ENCODE data around the gene CAB39. TPM values are rescaled to one million over a fixed set of nuclear protein-coding genes. Genes with fewer than 3 reads are reported as not detected.

Gene CAB39
- total RNA-seq, 2 donors from 2014 or later: 32.3 to 34.5 TPM

DNA sequence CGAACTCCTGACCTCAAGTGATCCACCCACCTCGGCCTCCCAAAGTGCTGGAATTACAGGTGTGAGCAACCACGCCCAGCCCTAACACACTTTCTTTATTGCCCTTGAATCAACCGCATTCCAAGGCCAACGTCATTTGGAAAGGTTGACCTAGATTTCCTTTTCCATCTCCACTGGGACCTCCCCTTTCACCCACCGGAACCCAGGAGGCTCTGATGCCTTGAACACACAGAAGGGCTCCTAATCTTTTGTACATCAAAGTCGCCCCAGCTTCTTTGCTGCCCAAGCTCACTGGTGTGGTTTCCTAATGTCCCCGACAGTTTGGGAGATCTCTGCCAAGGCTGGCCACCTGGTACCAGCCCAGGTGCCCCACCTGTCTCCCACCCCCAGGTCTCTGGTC lies 46.2 kb upstream of the CAB39 start:
- H3K36me3 ChIP-seq (replicated peaks in 1 of 2; ENCODE audit: insufficient read depth in 1 of 2, low read depth in 2 of 2): no peaks in the 10 kb centered on the region
- H3K4me1 ChIP-seq: no peaks in the 10 kb centered on the region
- TF ChIP-seq, protein P1, sequence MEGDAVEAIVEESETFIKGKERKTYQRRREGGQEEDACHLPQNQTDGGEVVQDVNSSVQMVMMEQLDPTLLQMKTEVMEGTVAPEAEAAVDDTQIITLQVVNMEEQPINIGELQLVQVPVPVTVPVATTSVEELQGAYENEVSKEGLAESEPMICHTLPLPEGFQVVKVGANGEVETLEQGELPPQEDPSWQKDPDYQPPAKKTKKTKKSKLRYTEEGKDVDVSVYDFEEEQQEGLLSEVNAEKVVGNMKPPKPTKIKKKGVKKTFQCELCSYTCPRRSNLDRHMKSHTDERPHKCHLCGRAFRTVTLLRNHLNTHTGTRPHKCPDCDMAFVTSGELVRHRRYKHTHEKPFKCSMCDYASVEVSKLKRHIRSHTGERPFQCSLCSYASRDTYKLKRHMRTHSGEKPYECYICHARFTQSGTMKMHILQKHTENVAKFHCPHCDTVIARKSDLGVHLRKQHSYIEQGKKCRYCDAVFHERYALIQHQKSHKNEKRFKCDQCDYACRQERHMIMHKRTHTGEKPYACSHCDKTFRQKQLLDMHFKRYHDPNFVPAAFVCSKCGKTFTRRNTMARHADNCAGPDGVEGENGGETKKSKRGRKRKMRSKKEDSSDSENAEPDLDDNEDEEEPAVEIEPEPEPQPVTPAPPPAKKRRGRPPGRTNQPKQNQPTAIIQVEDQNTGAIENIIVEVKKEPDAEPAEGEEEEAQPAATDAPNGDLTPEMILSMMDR (IDR thresholded peaks at IDR 0.05): no peak
- no peak for TF ChIP-seq POLR2A (IDR thresholded peaks at IDR 0.05)
- H3K9me3 ChIP-seq: no peaks in the 10 kb centered on the region
- 57 to 70% methylated on average over 8 of the region's 8 CpGs for WGBS, 2 donors
- no peaks in the 10 kb centered on the region for H3K27me3 ChIP-seq
- no peak for DNase-seq
- ATAC-seq: no peak
- H3K27ac ChIP-seq: no peak overlapping the region
- intact Hi-C loops (cut with DNase I): no loop called here
- no peak overlapping the region for H3K4me3 ChIP-seq

DNA sequence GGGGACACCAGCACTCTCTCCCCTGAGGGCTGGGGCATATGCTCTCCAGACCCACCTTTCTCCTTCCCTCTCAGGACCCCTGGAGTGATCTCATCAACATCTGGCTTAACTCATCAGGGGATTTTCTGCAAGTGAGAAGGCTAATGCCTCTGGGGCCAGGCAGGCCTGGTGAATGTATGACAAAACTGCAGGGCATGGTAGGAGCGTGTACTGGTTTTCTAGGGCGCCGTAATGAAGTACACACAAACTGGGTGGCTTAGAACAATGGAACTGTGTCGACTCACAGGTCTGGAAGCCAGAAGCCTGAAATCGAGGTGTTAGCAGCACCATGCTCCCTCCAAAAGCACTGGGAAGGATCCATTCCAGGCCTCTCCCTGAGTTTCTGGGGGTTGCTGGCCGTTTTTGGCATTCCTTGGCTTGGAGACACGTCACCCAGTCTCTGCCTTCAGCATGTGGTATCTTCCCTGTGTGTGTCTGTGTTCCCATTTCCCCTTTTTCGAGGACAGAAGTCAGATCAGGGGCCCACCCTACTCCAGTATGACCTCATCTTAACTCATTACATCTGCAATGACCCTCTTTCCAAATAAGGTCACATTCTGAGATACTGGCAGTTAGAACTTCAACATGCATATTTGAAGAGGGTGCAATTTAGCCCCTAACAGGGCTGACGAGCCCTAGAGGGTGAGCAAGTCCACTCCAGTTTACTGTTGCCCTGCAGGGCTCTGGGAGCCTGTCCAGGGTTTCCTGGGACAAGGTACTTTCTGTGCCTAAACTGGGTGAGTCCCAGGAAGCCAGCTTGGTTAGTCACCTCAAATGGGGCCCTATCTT lies 45.5 kb upstream of the CAB39 start:
- intact Hi-C loops (cut with DNase I): no loop called here
- TF ChIP-seq POLR2A (IDR thresholded peaks at IDR 0.05): no peak
- TF ChIP-seq, protein P1 (IDR thresholded peaks at IDR 0.05): no peak
- no peak for ATAC-seq

DNA sequence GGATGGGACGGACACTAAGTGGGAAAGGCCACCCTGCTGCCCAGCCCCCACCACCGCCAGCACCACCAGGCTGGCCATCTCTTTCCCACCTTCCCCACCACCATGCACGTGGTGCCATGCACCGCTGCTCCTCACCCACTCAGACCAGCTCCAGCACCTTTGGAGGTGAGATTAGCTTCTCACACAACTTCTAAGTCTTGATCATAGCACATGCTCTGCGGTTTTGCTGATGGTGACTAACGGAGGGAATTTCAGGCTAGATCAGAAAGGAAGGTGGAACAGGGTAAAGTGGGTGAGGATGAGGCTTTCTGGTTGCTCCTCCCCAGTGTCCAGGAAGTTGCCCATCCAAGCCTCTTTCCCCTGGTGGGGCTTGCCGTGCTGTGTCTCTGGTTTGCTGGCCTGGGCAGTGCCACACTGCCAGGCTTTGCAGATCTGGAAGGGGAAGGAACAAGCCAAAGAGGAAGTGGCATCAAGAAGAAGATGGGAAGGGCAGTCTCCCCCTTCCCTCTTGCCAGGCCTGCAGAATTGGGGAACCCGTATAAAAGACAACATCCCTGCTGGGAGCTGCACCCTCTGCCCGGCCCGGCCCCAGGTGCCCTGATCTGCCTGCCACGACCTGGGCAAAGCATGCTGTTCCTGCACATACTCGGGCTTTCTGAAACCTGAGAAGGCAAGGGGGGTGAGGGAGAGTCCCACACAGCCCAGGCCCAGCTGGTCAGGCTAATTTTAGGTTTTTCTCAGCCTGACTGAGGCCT lies 44.3 kb upstream of the CAB39 start:
- Histone ChIP-seq H3K36me3 (replicated peaks in 1 of 2; ENCODE audit: insufficient read depth in 1 of 2, low read depth in 2 of 2) (no peaks in the 10 kb centered on the region), H3K4me1 (no peaks in the 10 kb centered on the region), H3K27ac (peak overlapping the region in 1 of 4 donors; percentile 68), H3K9me3 (no peaks in the 10 kb centered on the region), H3K27me3 (no peaks in the 10 kb centered on the region), H3K4me3 (no peak overlapping the region)
- 66 to 67% methylated on average over 11 to 12 of the region's 12 CpGs for WGBS, 2 donors
- DNase-seq (peak in 1 of 4 donors; percentile 51), ATAC-seq (no peak)
- intact Hi-C loops (cut with DNase I): no loop called here
- TF ChIP-seq, protein P1 (IDR thresholded peaks at IDR 0.05): no peak
- TF ChIP-seq POLR2A (IDR thresholded peaks at IDR 0.05): no peak

More for the DNA sequence above, 45.5 kb upstream of the CAB39 start:
- peak in 1 of 4 donors; percentile 58 for DNase-seq
- Histone ChIP-seq H3K27me3 (no peaks in the 10 kb centered on the region), H3K4me3 (no peak overlapping the region), H3K4me1 (no peaks in the 10 kb centered on the region), H3K9me3 (no peaks in the 10 kb centered on the region), H3K27ac (peak overlapping the region in 1 of 4 donors; percentile 68), H3K36me3 (replicated peaks in 1 of 2; ENCODE audit: insufficient read depth in 1 of 2, low read depth in 2 of 2) (no peaks in the 10 kb centered on the region)
- 57 to 66% methylated on average over 9 of the region's 9 CpGs for WGBS, 2 donors

DNA sequence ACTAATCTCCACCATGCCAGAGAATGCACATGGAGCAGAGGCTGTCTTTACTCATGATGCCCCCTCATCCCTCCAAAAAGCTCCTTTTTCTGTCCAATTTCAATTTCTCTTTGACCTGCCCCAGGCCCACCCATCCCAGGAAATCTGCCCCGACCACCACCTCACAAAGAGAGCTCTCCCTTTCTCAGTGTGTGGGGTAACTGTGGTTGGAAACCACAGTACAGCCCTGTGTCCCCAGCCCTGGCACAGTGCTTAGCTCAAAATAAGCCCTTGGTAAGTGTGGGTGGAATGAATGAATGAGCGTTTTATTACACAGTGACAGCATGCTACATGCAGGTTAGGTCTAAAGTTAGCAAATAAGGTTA lies 43.7 kb upstream of the CAB39 start:
- DNase-seq (no peak), ATAC-seq (no peak)
- 57 to 65% methylated on average over 2 of the region's 2 CpGs for WGBS, 2 donors
- Histone ChIP-seq H3K4me3 (no peak overlapping the region), H3K27ac (no peak overlapping the region), H3K9me3 (no peaks in the 10 kb centered on the region), H3K4me1 (no peaks in the 10 kb centered on the region), H3K27me3 (no peaks in the 10 kb centered on the region), H3K36me3 (replicated peaks in 1 of 2; ENCODE audit: insufficient read depth in 1 of 2, low read depth in 2 of 2) (no peaks in the 10 kb centered on the region)
- intact Hi-C loops (cut with DNase I): no loop called here
- TF ChIP-seq POLR2A (IDR thresholded peaks at IDR 0.05): no peak
- TF ChIP-seq, protein P1 (IDR thresholded peaks at IDR 0.05): no peak
